GM12864 (cell line): Measurements from ENCODE around the gene KLK6.
A peak's percentile ranks its signal among the peaks of the same experiment; 100 is the strongest.

Experiments
- DNase-seq: peaks from one replicate; pipeline ENCODE4 v3.0.0-alpha.2; 2011; ENCODE audit warnings: low read depth
- H3K4me3 ChIP-seq: 2 replicates; pipeline ENCODE4 v1.5.1; 2011; ENCODE audit warnings: mild to moderate bottlenecking, low read depth, low read length, control low read depth
- TF ChIP-seq, protein P1 (sequence below): IDR thresholded peaks from 2 replicates; pipeline ENCODE4 v1.5.1; 2011; ENCODE audit warnings: low read depth, mild to moderate bottlenecking, moderate library complexity, low read length, control low read depth, inconsistent platforms; ENCODE audit errors: missing control alignments

Gene KLK6

DNA sequence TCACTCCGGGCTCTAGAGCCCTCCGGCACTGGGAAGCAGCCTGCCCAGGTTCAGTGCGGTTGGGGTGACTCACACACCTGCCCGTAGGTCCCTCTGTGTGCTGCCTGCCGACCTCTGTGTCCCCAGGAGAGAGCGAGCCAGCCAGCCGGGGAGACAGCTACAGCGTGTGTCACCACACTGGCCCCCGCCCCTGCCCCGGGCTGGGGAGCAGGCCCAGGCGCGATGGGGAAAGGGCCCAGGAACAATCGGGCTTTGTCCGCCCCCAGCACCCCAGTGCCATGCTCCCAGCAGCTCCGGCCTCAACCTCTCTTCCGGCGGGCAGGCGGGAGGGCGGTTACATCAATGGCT, at the start of gene KLK6:
TSS of gene KLK6 (minus strand) at position 179 of the 348 bp plus-strand sequence. CDS start 1,487 bp downstream, outside the sequence.
- no peak for DNase-seq
- TF ChIP-seq, protein P1, sequence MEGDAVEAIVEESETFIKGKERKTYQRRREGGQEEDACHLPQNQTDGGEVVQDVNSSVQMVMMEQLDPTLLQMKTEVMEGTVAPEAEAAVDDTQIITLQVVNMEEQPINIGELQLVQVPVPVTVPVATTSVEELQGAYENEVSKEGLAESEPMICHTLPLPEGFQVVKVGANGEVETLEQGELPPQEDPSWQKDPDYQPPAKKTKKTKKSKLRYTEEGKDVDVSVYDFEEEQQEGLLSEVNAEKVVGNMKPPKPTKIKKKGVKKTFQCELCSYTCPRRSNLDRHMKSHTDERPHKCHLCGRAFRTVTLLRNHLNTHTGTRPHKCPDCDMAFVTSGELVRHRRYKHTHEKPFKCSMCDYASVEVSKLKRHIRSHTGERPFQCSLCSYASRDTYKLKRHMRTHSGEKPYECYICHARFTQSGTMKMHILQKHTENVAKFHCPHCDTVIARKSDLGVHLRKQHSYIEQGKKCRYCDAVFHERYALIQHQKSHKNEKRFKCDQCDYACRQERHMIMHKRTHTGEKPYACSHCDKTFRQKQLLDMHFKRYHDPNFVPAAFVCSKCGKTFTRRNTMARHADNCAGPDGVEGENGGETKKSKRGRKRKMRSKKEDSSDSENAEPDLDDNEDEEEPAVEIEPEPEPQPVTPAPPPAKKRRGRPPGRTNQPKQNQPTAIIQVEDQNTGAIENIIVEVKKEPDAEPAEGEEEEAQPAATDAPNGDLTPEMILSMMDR, result no peak
- H3K4me3 ChIP-seq, result no peak within 1 kb of the TSS

DNA sequence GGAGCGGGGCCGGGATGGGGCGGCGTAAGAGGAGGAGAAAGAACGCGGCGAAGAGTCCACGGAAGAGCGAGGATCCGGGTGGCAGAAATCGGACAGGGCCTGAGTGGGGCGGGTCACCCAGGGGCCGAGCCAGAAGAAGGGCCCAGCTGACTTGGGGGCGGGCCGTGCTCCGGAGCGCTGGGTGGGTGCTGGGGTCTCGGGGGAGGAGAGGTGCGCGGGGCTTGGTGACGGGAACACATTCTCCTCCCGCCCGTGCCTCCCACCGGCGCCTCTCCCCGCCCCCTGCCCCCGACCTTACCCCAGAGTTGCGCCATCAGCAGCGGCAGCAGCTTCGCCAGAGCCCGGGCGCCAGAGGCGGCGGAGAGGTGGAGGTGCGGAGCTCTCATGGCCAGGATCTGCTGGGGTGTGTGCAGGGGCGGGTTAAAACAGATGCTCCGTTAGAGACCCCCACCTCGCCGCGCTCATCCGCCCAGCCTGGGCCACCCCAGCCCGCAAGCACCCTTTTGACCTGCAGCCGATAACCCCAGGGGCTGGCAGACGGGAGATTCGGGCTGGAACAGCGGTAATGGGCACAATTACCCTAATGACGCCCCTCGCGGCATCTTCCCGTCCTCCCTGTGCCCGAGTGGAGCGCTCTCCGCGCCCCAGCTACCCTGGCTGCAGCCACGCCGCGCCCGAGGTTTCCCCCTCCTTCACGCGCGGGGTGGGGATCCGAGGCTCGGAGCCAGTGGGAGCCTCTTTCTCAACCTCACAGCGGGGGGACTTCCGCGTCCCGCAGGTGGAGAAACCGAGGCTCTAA, 49.6 kb upstream of the KLK6 start:
- no peak for DNase-seq
- H3K4me3 ChIP-seq, result no peak overlapping the region
- TF ChIP-seq, protein P1, result no peak

DNA sequence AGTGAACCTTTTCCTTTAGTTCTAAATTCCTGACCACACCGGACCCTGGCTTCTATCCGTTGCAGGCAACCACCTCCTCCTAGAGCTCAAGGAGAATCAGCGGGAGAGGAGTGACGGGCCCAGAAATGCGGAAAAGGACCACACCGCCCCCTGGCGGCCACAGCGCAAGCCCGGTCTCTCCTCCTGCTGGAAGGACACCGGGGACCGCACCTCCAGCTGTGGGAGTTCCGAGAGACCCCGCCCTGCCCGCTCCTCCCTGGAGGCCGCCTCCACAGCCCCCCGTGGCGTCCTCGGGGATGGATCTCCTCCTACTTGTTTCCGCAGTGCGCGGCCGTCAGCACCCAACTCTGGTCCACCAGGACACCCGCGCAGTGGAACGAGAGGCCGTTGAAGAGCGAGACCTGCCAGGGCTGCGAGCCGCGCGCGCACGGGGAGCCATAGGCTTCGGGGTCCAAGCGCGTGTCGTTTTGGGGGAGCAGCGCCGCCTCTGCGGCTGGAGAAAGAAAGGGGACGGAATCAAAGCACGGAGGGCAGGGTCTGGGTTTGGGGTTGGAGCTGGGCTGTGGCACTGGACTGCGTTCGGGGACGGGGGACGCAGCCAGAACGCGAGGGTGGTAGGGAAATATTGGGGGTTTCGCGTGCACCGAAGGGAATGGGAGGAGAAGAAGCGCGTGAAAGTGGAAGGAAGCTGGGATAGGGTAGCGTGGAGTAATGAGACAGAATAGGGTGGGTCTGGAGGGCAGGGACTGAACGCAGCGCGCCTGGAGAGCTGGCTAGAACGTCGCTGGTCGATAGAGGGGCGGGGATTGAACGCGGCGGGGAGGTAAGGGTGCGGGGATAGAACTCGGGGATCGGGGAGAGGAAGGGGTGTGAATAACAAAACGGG, 47.6 kb upstream of the KLK6 start:
- H3K4me3 ChIP-seq, result no peak overlapping the region
- TF ChIP-seq, protein P1, result peak; percentile 40
- DNase-seq, result no peak

DNA sequence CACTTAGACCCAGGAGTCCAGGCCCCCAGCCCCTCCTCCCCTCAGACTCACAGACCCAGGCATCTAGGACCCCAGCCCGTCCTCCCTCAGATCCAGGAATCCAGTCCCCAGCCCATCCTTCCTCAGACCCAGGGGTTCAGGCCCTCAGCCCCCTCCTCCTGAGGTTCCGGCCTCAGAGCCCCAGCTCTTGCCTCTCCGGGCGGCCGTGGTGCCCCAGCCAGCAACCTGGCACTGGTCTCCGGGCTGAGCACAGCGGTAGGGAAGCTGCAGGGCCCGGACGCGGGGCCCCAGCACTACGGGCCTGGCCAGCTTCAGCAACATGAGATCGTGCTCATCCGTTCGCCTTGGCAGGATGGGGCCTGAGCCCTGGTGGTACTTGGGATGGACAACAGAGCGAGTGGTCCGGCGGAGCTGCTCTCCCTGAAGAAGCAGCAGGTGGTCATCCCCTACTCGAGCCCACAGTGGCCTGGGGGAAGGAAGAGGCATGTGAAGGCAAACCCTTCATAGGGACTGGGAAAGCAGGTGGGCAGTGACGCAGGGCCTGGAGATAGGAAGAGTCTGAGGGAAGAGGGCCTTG, 46.4 kb upstream of the KLK6 start:
- H3K4me3 ChIP-seq, result no peak overlapping the region
- TF ChIP-seq, protein P1, result no peak
- no peak for DNase-seq

DNA sequence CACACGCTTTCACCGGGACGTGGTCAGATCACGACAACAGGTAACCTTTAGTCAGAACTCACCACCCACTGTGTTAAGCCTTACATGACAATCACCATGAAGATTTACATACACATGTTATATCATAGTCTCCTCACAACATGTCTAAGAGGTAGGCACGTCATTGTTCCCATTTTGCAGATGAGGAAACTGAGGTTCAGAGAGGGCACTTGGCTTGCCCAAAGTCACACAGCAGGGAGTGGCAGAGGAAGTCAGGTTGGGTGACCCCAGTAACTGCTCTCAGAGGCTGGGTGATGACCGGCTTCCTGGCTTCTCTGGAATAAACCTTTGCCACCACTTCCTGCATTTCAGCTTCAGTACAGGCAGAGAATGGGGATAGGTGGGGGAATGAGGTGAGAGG, 44.9 kb upstream of the KLK6 start:
- TF ChIP-seq, protein P1, result no peak
- H3K4me3 ChIP-seq, result no peak overlapping the region
- DNase-seq, result no peak

DNA sequence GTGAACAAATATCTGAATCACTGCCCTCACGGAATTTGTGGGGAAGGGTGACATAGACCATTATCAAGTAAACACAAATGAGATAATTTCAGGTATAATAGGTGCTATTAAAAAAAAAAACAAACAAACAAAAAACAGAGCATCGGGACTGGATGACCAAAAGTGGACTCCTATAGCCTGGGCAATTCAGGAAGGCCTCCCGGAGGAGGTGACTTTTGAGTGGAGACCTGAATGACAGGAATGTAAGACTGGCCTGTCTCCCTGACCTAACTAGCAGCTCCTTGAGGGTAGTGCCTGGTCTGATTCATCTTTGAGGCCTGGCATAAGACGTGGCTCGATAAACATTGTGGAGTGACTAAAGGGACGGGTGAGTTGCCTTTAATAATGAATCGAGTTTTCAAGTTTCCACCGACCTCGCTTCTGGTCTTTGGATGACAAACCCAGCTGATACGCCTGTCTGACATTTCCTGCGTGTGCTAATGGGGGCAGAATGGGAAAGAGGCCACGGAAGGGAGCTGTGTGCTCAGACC, 43.3 kb upstream of the KLK6 start:
- no peak for DNase-seq
- TF ChIP-seq, protein P1, result no peak
- H3K4me3 ChIP-seq, result no peak overlapping the region
